C4-2B (cell line): ENCODE measurements around the gene REC114.

Experiments used
- CTCF ChIP-seq: fragments of 450-650 bp; conservative IDR thresholded peaks from 2 replicates; pipeline ENCODE4 v1.5.1; 2017; ENCODE audit warnings: mild to moderate bottlenecking
- ZFX ChIP-seq: fragments of 450-650 bp; IDR thresholded peaks from 2 replicates; pipeline ENCODE4 v1.6.1; 2017

GRCh38 chr15:73433873-73434272, 9.1 kb upstream of the REC114 start:
- TF ChIP-seq CTCF (no peak), ZFX (no peak)
